Right lobe of liver (tissue), 6 donors: Measurements from ENCODE around the gene DIS3L2. TPM values are rescaled to one million over a fixed set of nuclear protein-coding genes. Genes with fewer than 3 reads are reported as not detected.
"Not testable (repeated sequence)": the region's sequence is repeated elsewhere in the genome, so short reads cannot be mapped to it uniquely, and the experiment has no call there.

Experiments used
- ATAC-seq, 4 donors: fragments of 200-7000 bp; cut with Tn5 transposase; one replicate each; pipeline ENCODE4 v1.9.1; 2020; ENCODE audit warnings: mild to moderate bottlenecking in 4 of 4, moderate library complexity in 4 of 4
- DNase-seq, 3 donors: peaks; one replicate each; pipeline ENCODE4 v3.0.0-alpha.2; 2020
- H3K27ac ChIP-seq, 3 donors: fragments of 200-600 bp; one replicate each; pipeline ENCODE4 v1.8.0; 2022
- H3K27me3 ChIP-seq, 2 donors: fragments of 200-600 bp; one replicate each; pipeline ENCODE4 v1.8.0; 2022
- H3K36me3 ChIP-seq, 4 donors: fragments of 200-600 bp; sonication (generic) in 1 of 4; one replicate each; pipeline versions ENCODE4 v1.5.1 to v1.8.0; 2017 to 2022; ENCODE audit warnings: control low read depth in 1 of 4
- H3K4me1 ChIP-seq, 4 donors: fragments of 200-600 bp; sonication (generic) in 1 of 4; one replicate each; pipeline versions ENCODE4 v1.5.1 to v1.8.0; 2017 to 2022; ENCODE audit warnings: control low read depth in 1 of 4
- H3K4me3 ChIP-seq, 3 donors: fragments of 200-600 bp; one replicate each; pipeline ENCODE4 v1.8.0; 2022
- H3K9me3 ChIP-seq, 4 donors: fragments of 200-600 bp; sonication (generic) in 1 of 4; one replicate each; pipeline versions ENCODE4 v1.5.1 to v1.8.0; 2017 to 2022; ENCODE audit warnings: control low read depth in 1 of 4
- CTCF ChIP-seq, 4 donors: fragments of 200-600 bp in 3 of 4; fragments of 450-650 bp in 1 of 4; IDR thresholded peaks; one replicate each; pipeline versions ENCODE4 v1.5.1 to v1.8.0; 2016 to 2022; ENCODE audit warnings: antibody characterized with exemption in 4 of 4, mild to moderate bottlenecking in 2 of 4
- POLR2A ChIP-seq: fragments of 450-650 bp; IDR thresholded peaks from one replicate; pipeline ENCODE4 v1.6.1; 2017; ENCODE audit warnings: antibody characterized with exemption, mild to moderate bottlenecking
- WGBS: methylation state at CpG from one replicate; pipeline ENCODE4 v1.1.6; 2018; ENCODE audit warnings: low coverage, low lambda C conversion rate; ENCODE audit not compliant: insufficient coverage; ENCODE audit errors: missing lambda C conversion rate; 5-methylcytosine and 5-hydroxymethylcytosine counted together
- intact Hi-C, 2 donors: fragments of 100-400 bp; cut with DNase I; formaldehyde crosslinking; loops; one replicate each; pipeline versions ENCODE4 v1.11.2 to v1.14.1; 2022
- total RNA-seq, 6 experiments: library from RNA; depleted of rRNA in 2 of 6; stranded (reverse); fragments of >200 nt in 2 of 6; fragmentation: NEBNext Ultra II Directional in 3 of 6; extraction: Animal tissue kit (Norgen Biotek cat#: 25700) in 3 of 6; gene quantifications; one replicate each; pipeline versions ENCODE4 v1.1.0 to v1.2.4, GENCODE V29; 2016 to 2023
- donor health status: DM: no; HTN: yes; CAD: no.
- donor health status: DM: no; HTN: no; CAD: no.
- donor health status: DM: no; HTN: no; CAD: no.
- donor health status: DM: no; HTN: yes; CAD: no.
- donor health status: DM: no; HTN: yes; CAD: no.

The DIS3L2 gene
- total RNA-seq, 6 experiments from 2014 or later = 8.1 to 22.3 (median 16.7) TPM

- 29% methylated on average over 17 of the region's 18 CpGs for WGBS
- H3K27ac ChIP-seq = no peak overlapping the region
- intact Hi-C loops = no loop called here
- TF ChIP-seq POLR2A = no peak
- no peak for TF ChIP-seq CTCF (IDR thresholded peaks at IDR 0.05)
- no peak for ATAC-seq
- H3K36me3 ChIP-seq = no peaks in the 10 kb centered on the region
- no peaks in the 10 kb centered on the region for H3K4me1 ChIP-seq
- no peaks in the 10 kb centered on the region for H3K9me3 ChIP-seq
- DNase-seq = no peak
- no peak overlapping the region for H3K4me3 ChIP-seq
- H3K27me3 ChIP-seq = peaks cover 0 to 10% of the 10 kb centered on the region in 2 donors
Measured at GRCh38 chr2:232382331-232383225, 421.1 kb downstream of the DIS3L2 start.

DNA sequence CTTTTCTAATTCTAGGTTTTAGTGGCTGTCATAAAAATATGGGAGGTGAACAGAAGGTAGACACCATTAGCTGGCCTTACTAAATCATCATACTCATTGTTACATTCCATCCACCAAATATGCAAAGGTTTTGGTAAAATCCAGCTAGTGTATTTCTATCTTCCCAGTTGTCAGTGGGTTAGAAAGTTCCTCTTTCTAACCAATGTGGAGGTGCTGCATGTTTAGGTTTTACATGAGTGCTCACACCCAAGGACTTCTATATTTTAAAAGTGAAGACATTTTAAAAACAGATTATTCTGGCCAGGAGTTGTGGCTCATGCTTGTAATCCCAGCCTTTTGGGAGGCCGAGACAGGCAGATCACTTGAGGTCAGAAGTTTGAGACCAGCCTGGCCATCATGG, 423.0 kb downstream of the DIS3L2 start:
- no peak for TF ChIP-seq CTCF (IDR thresholded peaks at IDR 0.05)
- no peak for TF ChIP-seq POLR2A
- Histone ChIP-seq H3K9me3 (no peaks in the 10 kb centered on the region), H3K27ac (no peak overlapping the region), H3K4me3 (no peak overlapping the region), H3K27me3 (peaks cover 0 to 16% of the 10 kb centered on the region in 2 donors), H3K36me3 (no peaks in the 10 kb centered on the region), H3K4me1 (no peaks in the 10 kb centered on the region)
- intact Hi-C loops = no loop called here
- DNase-seq (no peak), ATAC-seq (no peak)
- 89% methylated on average over 1 of the region's 1 CpG for WGBS

GRCh38 chr2:232385058-232385457, 423.5 kb downstream of the DIS3L2 start:
- DNase-seq, ATAC-seq, H3K4me3 ChIP-seq, H3K27ac ChIP-seq, H3K36me3 ChIP-seq, H3K9me3 ChIP-seq, intact Hi-C loops, H3K4me1 ChIP-seq: not testable (repeated sequence)
- H3K27me3 ChIP-seq = peaks cover 0 to 16% of the 10 kb centered on the region in 2 donors

- 14% methylated on average over 24 of the region's 24 CpGs for WGBS
- intact Hi-C loops = no loop called here
- TF ChIP-seq POLR2A (no peak), CTCF (IDR thresholded peaks at IDR 0.05) (no peak)
- no peaks in the 10 kb centered on the region for H3K9me3 ChIP-seq
- no peak overlapping the region for H3K4me3 ChIP-seq
- H3K36me3 ChIP-seq = no peaks in the 10 kb centered on the region
- H3K27me3 ChIP-seq = peaks cover 0 to 16% of the 10 kb centered on the region in 2 donors
- ATAC-seq (no peak), DNase-seq (no peak)
- H3K27ac ChIP-seq = no peak overlapping the region
- H3K4me1 ChIP-seq = no peaks in the 10 kb centered on the region
Measured at GRCh38 chr2:232385660-232386489, 424.4 kb downstream of the DIS3L2 start.

DNA sequence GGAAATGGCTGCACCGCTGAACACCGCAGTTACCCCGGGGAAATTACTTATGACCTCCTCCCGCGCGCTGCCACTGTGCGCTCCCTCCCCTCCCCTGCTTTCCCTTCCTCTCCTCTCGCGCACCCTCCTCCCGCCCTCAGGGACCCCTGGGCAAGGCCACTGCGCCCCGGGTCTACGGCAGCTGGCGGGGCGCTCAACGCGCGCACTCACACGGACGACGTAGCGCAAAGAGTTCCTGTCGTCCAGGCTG, 424.9 kb downstream of the DIS3L2 start:
- H3K9me3 ChIP-seq = no peaks in the 10 kb centered on the region
- no peak overlapping the region for H3K27ac ChIP-seq
- DNase-seq (no peak), ATAC-seq (no peak)
- H3K4me3 ChIP-seq = no peak overlapping the region
- TF ChIP-seq POLR2A = no peak
- no peak for TF ChIP-seq CTCF (IDR thresholded peaks at IDR 0.05)
- no peaks in the 10 kb centered on the region for H3K4me1 ChIP-seq
- 3% methylated on average over 10 of the region's 23 CpGs for WGBS
- no peaks in the 10 kb centered on the region for H3K36me3 ChIP-seq
- intact Hi-C loops = no loop called here
- H3K27me3 ChIP-seq = peaks cover 0 to 16% of the 10 kb centered on the region in 2 donors
